Fibroblast of mammary gland (primary cell): ENCODE data around the gene MARCO.

ENCODE experiments used
- DNase-seq: peaks from one replicate; pipeline ENCODE4 v3.0.0-alpha.2; 2010; ENCODE audit warnings: low read depth
- H3K4me3 ChIP-seq: 2 replicates; pipeline ENCODE4 v1.5.1; 2011; ENCODE audit warnings: low read depth, mild to moderate bottlenecking, low read length, moderate library complexity; ENCODE audit not compliant: control insufficient read depth
- TF ChIP-seq, protein P1 (sequence below): conservative IDR thresholded peaks from 2 replicates; pipeline ENCODE4 v1.5.1; 2011; ENCODE audit warnings: low read depth, low read length, inconsistent platforms; ENCODE audit not compliant: control insufficient read depth, insufficient read depth

The MARCO gene

GRCh38 chr2:119009110-119009509, 67.1 kb downstream of the MARCO start:
- no peak overlapping the region for H3K4me3 ChIP-seq
- no peak for DNase-seq
- TF ChIP-seq, protein P1, sequence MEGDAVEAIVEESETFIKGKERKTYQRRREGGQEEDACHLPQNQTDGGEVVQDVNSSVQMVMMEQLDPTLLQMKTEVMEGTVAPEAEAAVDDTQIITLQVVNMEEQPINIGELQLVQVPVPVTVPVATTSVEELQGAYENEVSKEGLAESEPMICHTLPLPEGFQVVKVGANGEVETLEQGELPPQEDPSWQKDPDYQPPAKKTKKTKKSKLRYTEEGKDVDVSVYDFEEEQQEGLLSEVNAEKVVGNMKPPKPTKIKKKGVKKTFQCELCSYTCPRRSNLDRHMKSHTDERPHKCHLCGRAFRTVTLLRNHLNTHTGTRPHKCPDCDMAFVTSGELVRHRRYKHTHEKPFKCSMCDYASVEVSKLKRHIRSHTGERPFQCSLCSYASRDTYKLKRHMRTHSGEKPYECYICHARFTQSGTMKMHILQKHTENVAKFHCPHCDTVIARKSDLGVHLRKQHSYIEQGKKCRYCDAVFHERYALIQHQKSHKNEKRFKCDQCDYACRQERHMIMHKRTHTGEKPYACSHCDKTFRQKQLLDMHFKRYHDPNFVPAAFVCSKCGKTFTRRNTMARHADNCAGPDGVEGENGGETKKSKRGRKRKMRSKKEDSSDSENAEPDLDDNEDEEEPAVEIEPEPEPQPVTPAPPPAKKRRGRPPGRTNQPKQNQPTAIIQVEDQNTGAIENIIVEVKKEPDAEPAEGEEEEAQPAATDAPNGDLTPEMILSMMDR, result no peak

DNA sequence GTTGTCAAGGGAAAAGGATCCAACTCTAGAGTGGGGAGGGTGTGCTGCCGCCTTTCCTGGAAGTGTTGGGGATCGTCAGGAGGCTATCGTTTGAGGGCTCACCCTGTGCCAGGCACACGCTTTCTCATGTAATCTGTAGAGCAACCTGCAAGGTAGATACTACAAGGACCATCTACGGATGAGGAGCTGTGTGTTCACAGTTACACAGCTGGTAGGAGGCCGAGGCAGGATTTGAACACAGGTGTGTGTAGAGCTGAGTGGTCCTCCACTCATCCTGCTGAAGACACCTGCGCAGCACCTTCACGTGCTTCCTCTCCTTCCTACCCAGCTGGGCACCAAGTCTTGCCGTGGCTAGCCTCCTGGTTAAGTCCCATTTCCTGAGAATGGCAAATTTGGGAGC, 68.3 kb downstream of the MARCO start:
- TF ChIP-seq, protein P1, result no peak
- DNase-seq, result no peak
- H3K4me3 ChIP-seq, result no peak overlapping the region

GRCh38 chr2:119011162-119011909, 69.3 kb downstream of the MARCO start:
- peak; percentile 30 for DNase-seq
- no peak overlapping the region for H3K4me3 ChIP-seq
- TF ChIP-seq, protein P1, result peak; percentile 42

GRCh38 chr2:119011910-119012209, 69.9 kb downstream of the MARCO start:
- DNase-seq, result no peak
- H3K4me3 ChIP-seq, result no peak overlapping the region
- TF ChIP-seq, protein P1, result no peak

DNA sequence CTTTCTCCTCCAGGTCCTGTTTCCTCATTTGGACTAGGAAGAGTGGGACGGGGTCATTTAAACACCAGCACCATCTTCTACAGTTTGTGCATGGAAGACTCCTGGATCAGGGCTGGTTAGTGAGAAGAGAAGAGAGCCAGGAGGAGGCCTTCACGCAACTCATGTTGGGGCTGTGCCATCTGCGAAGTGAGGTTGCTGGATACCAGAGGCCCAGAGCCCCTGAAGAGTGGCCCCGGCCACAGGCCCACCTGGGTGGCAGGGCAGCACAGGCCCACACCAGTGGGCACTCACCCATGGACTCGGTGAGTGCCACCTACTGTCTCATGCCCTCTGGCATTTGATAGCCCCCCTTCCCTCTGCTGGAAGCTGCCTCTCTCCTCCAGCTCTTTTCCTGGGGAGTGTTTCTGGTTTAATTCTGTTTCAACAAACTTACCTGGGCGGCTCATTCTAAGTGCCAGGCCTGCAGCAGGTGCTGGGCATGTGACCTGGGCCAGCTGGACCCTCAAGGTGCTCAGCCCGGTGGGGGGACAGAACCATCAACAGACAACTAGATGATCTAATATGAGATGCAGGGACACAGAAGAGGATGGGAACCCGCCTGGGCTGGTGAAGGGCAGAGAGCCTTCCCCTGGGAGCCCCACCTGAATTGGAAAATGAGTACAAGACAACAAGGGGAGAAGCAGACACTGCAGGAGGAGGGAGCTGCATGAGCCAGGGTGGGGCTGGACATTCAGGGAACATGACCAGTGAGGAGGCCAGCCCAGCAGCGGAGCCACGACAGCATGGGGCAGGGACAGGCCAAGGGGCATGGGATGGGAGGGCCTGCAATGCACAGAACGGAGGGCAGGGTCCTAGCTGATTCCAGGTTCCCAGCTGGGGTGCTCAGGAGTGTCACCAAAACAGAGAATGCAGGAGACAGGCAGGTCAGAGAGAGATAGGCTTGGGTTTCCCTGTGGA, 70.6 kb downstream of the MARCO start:
- TF ChIP-seq, protein P1, result no peak
- H3K4me3 ChIP-seq, result no peak overlapping the region
- DNase-seq, result no peak

- TF ChIP-seq, protein P1, result no peak
- no peak for DNase-seq
- H3K4me3 ChIP-seq, result no peak overlapping the region
Measured at GRCh38 chr2:119013671-119014070, 71.7 kb downstream of the MARCO start.
